ENCODE measurements around the gene SPRED2. TPM values are rescaled to one million over a fixed set of nuclear protein-coding genes. Genes with fewer than 3 reads are reported as not detected.

The SPRED2 gene
- total RNA-seq, 4 donors from 2014 or later, result 21.9 to 28.8 (median 25.5) TPM

DNA sequence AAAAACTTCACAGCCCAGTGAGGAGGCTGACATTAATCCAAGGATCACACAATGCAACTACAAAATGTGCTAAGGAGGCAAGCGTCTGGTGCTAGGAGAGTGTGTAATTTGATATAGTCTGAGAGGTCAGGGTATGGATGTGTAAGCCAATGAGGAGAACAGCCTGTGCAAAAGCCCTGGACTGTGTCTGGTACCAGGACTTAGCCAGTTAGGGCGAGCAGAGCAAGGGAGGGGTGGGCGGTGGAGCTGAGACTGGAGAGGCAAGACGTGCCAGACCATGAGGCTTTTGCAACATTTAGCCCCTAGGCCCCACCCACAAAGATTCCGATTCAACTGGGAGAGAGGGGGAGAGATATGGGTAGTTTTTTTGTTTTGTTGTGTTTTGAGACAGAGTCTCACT lies 33.5 kb upstream of the SPRED2 start:
- Histone ChIP-seq H3K36me3 (no peaks in the 10 kb centered on the region), H3K27me3 (no peaks in the 10 kb centered on the region), H3K4me1 (peaks cover 0 to 9% (median 0%) of the 10 kb centered on the region in 4 donors), H3K9me3 (no peaks in the 10 kb centered on the region), H3K27ac (no peak overlapping the region), H3K4me3 (no peak overlapping the region)
- DNase-seq (ENCODE audit: low spot score in 2 of 2), result no peak
- WGBS, 2 donors, result 48 to 56% methylated on average over 5 of the region's 5 CpGs
- TF ChIP-seq POLR2A (IDR thresholded peaks at IDR 0.05) (no peak), EP300 (IDR thresholded peaks at IDR 0.05) (no peak)
- TF ChIP-seq, protein P1, sequence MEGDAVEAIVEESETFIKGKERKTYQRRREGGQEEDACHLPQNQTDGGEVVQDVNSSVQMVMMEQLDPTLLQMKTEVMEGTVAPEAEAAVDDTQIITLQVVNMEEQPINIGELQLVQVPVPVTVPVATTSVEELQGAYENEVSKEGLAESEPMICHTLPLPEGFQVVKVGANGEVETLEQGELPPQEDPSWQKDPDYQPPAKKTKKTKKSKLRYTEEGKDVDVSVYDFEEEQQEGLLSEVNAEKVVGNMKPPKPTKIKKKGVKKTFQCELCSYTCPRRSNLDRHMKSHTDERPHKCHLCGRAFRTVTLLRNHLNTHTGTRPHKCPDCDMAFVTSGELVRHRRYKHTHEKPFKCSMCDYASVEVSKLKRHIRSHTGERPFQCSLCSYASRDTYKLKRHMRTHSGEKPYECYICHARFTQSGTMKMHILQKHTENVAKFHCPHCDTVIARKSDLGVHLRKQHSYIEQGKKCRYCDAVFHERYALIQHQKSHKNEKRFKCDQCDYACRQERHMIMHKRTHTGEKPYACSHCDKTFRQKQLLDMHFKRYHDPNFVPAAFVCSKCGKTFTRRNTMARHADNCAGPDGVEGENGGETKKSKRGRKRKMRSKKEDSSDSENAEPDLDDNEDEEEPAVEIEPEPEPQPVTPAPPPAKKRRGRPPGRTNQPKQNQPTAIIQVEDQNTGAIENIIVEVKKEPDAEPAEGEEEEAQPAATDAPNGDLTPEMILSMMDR (IDR thresholded peaks at IDR 0.05), result no peak

- Histone ChIP-seq H3K36me3 (no peaks in the 10 kb centered on the region), H3K27ac (no peak overlapping the region), H3K4me3 (no peak overlapping the region), H3K9me3 (no peaks in the 10 kb centered on the region), H3K4me1 (peaks cover 0 to 9% (median 0%) of the 10 kb centered on the region in 4 donors), H3K27me3 (no peaks in the 10 kb centered on the region)
- no peak for DNase-seq (ENCODE audit: low spot score in 2 of 2)
- 66 to 78% methylated on average over 5 of the region's 5 CpGs for WGBS, 2 donors
- TF ChIP-seq, protein P1 (IDR thresholded peaks at IDR 0.05), result no peak
- TF ChIP-seq POLR2A (IDR thresholded peaks at IDR 0.05) (no peak), EP300 (IDR thresholded peaks at IDR 0.05) (no peak)
Observed at GRCh38 chr2:65465124-65465523, 32.7 kb upstream of the SPRED2 start.

GRCh38 chr2:65464604-65465003 lies 32.2 kb upstream of the SPRED2 start:
- peak in 1 of 2 donors; percentile 19 for DNase-seq (ENCODE audit: low spot score in 2 of 2)
- H3K27me3 ChIP-seq, result no peaks in the 10 kb centered on the region
- H3K27ac ChIP-seq, result no peak overlapping the region
- no peaks in the 10 kb centered on the region for H3K36me3 ChIP-seq
- no peaks in the 10 kb centered on the region for H3K9me3 ChIP-seq
- WGBS, 2 donors, result 31 to 39% methylated on average over 3 of the region's 3 CpGs
- no peak for TF ChIP-seq POLR2A (IDR thresholded peaks at IDR 0.05)
- no peak for TF ChIP-seq EP300 (IDR thresholded peaks at IDR 0.05)
- TF ChIP-seq, protein P1 (IDR thresholded peaks at IDR 0.05), result no peak
- H3K4me3 ChIP-seq, result no peak overlapping the region
- peaks cover 0 to 9% (median 0%) of the 10 kb centered on the region in 4 donors for H3K4me1 ChIP-seq

DNA sequence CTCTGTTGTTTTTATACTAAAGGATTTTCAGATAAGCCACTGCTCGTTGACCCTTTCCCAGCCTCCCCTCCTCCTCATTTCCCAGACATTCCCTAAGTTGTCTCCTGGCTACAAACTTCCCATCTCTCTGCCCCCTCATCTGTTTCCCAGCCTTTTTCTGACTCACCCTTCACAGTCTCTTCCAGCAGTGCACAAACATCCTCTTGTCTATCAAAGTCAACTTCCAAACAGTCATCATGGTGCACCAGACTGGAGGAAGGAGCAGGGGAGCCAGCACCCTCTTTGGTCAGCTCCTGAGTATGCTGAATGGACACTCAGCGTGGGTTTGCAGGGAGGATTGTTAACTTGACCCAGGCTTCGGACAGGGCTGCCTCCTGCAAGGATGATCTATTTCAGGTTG lies 26.6 kb upstream of the SPRED2 start:
- no peak overlapping the region for H3K4me3 ChIP-seq
- H3K36me3 ChIP-seq, result no peaks in the 10 kb centered on the region
- 60 to 70% methylated on average over 3 of the region's 3 CpGs for WGBS, 2 donors
- TF ChIP-seq POLR2A (IDR thresholded peaks at IDR 0.05) (no peak), EP300 (IDR thresholded peaks at IDR 0.05) (no peak)
- TF ChIP-seq, protein P1 (IDR thresholded peaks at IDR 0.05), result no peak
- H3K27me3 ChIP-seq, result no peaks in the 10 kb centered on the region
- DNase-seq (ENCODE audit: low spot score in 2 of 2), result no peak
- no peak overlapping the region for H3K27ac ChIP-seq
- no peaks in the 10 kb centered on the region for H3K4me1 ChIP-seq
- no peaks in the 10 kb centered on the region for H3K9me3 ChIP-seq

DNA sequence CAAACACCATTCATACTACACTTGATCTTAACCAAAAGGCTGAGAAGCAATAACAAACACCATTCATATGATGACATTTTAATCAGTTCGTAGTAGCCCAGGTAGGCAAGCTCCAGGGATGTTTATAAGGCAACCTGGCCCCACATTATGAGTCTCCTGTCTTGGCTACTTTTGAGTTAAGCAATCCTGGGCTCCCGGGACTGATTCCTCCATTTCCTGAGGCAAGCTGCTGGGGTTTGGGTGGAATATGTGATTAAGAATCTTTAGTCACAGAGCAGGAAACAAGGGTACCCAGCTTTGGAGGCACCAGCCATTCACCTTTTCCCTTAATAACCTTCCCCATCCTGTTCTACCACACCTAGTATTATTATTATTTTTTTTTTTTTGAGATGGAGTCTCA lies 24.5 kb upstream of the SPRED2 start:
- DNase-seq (ENCODE audit: low spot score in 2 of 2), result no peak
- H3K36me3 ChIP-seq, result no peaks in the 10 kb centered on the region
- TF ChIP-seq EP300 (IDR thresholded peaks at IDR 0.05) (no peak), POLR2A (IDR thresholded peaks at IDR 0.05) (no peak)
- TF ChIP-seq, protein P1 (IDR thresholded peaks at IDR 0.05), result no peak
- no peak overlapping the region for H3K4me3 ChIP-seq
- no peaks in the 10 kb centered on the region for H3K4me1 ChIP-seq
- no peaks in the 10 kb centered on the region for H3K9me3 ChIP-seq
- H3K27ac ChIP-seq, result no peak overlapping the region
- no peaks in the 10 kb centered on the region for H3K27me3 ChIP-seq
- WGBS, 2 donors, result 73 to 75% methylated on average over 2 of the region's 2 CpGs

All from tibial nerve (tissue), 4 donors.